GM23338 (cell line): Measurements from ENCODE around the gene AASDH. TPM values are rescaled to one million over a fixed set of nuclear protein-coding genes. Genes with fewer than 3 reads are reported as not detected.

Source experiments
- ATAC-seq: fragments of 200-7000 bp; cut with Tn5 transposase; 3 replicates; pipeline ENCODE4 v1.9.1; 2020
- DNase-seq: peaks from one replicate; pipeline ENCODE4 v3.0.0-alpha.2; 2015; ENCODE audit warnings: low spot score
- H2AFZ ChIP-seq: fragments of 200-600 bp; sonication (generic); 2 replicates; pipeline ENCODE4 v1.8.0; 2016; ENCODE audit warnings: antibody characterized with exemption, mild to moderate bottlenecking, moderate library complexity
- H3F3A ChIP-seq: fragments of 200-600 bp; sonication (generic); replicated peaks from 2 replicates; pipeline ENCODE4 v1.8.0; 2017; ENCODE audit warnings: antibody characterized with exemption, mixed run types, low read depth
- H3K27ac ChIP-seq: fragments of 200-600 bp; sonication (generic); 2 replicates; pipeline ENCODE4 v1.6.1; 2016; ENCODE audit warnings: low read depth
- H3K27me3 ChIP-seq: fragments of 200-600 bp; sonication (generic); 2 replicates; pipeline ENCODE4 v1.8.0; 2016; ENCODE audit warnings: mild to moderate bottlenecking, mixed run types, moderate library complexity; ENCODE audit not compliant: insufficient read depth
- H3K36me3 ChIP-seq: fragments of 200-600 bp; sonication (generic); 2 replicates; pipeline ENCODE4 v1.8.0; 2016; ENCODE audit warnings: mild to moderate bottlenecking; ENCODE audit not compliant: insufficient read depth
- H3K4me1 ChIP-seq: fragments of 200-600 bp; sonication (generic); 2 replicates; pipeline ENCODE4 v1.8.0; 2016; ENCODE audit warnings: mild to moderate bottlenecking, moderate library complexity; ENCODE audit not compliant: insufficient read depth
- H3K4me2 ChIP-seq: fragments of 200-600 bp; sonication (generic); 2 replicates; pipeline ENCODE4 v1.7.1; 2017; ENCODE audit warnings: mixed run types
- H3K4me3 ChIP-seq: fragments of 200-600 bp; sonication (generic); 2 replicates; pipeline ENCODE4 v1.6.1; 2016; ENCODE audit warnings: mixed run types
- H3K79me2 ChIP-seq: fragments of 200-600 bp; sonication (generic); replicated peaks from 2 replicates; pipeline ENCODE4 v1.8.0; 2017; ENCODE audit warnings: mild to moderate bottlenecking; ENCODE audit not compliant: insufficient read depth
- H3K9me2 ChIP-seq: fragments of 200-600 bp; sonication (generic); 2 replicates; pipeline ENCODE4 v1.8.0; 2017; ENCODE audit not compliant: insufficient read depth
- H4K20me1 ChIP-seq: fragments of 200-600 bp; sonication (generic); replicated peaks from 2 replicates; pipeline ENCODE4 v1.8.0; 2017; ENCODE audit warnings: mild to moderate bottlenecking; ENCODE audit not compliant: insufficient read depth
- H3K27ac Mint-ChIP-seq: 2 replicates; pipeline ENCODE4 v1.8.0; 2020; ENCODE audit warnings: inconsistent platforms, mild to moderate bottlenecking, moderate library complexity, mixed read lengths
- H3K27me3 Mint-ChIP-seq: 3 replicates; pipeline ENCODE4 v1.8.0; 2022; ENCODE audit warnings: low read depth, mild to moderate bottlenecking, moderate library complexity, mixed read lengths, inconsistent platforms; ENCODE audit not compliant: insufficient read depth, poor library complexity
- H3K36me3 Mint-ChIP-seq: 3 replicates; pipeline ENCODE4 v1.8.0; 2021; ENCODE audit warnings: low read depth, mild to moderate bottlenecking, inconsistent platforms, moderate library complexity, mixed read lengths
- H3K4me1 Mint-ChIP-seq: 3 replicates; pipeline ENCODE4 v1.8.0; 2020; ENCODE audit warnings: mild to moderate bottlenecking, inconsistent platforms, mixed read lengths
- H3K4me3 Mint-ChIP-seq: 3 replicates; pipeline ENCODE4 v1.8.0; 2021; ENCODE audit warnings: moderate library complexity, mild to moderate bottlenecking, inconsistent platforms, mixed read lengths
- H3K9me3 Mint-ChIP-seq: 3 replicates; pipeline ENCODE4 v1.8.0; 2020; ENCODE audit warnings: moderate library complexity, mild to moderate bottlenecking, inconsistent platforms, mixed read lengths
- CREB1 ChIP-seq: fragments of 250-450 bp; sonication (Bioruptor Pico); IDR thresholded peaks from 2 replicates; pipeline ENCODE4 v1.5.0; 2020; ENCODE audit warnings: low read depth, mild to moderate bottlenecking, moderate library complexity
- ETS1 ChIP-seq: IDR thresholded peaks from 2 replicates; pipeline ENCODE4 v1.6.1; 2016; ENCODE audit warnings: antibody characterized with exemption
- EZH2 ChIP-seq: fragments of 200-600 bp; sonication (generic); IDR thresholded peaks from one replicate; pipeline ENCODE4 v1.8.0; 2017; ENCODE audit warnings: antibody characterized with exemption, mild to moderate bottlenecking, low read depth; ENCODE audit not compliant: unreplicated experiment
- EZH2phosphoT487 ChIP-seq: fragments of 200-600 bp; sonication (generic); IDR thresholded peaks from one replicate; pipeline ENCODE4 v1.8.1; 2018; ENCODE audit warnings: antibody characterized with exemption; ENCODE audit not compliant: unreplicated experiment
- JUNB ChIP-seq: IDR thresholded peaks from one replicate; pipeline ENCODE4 v1.6.1; 2016; ENCODE audit warnings: antibody characterized with exemption; ENCODE audit not compliant: unreplicated experiment
- NANOG ChIP-seq: IDR thresholded peaks from 2 replicates; pipeline ENCODE4 v1.6.1; 2016; ENCODE audit warnings: antibody characterized with exemption, borderline replicate concordance
- POLR2AphosphoS5 ChIP-seq: IDR thresholded peaks from 2 replicates; pipeline ENCODE4 v1.6.1; 2016; ENCODE audit warnings: antibody characterized with exemption, low read depth
- STAT1 ChIP-seq: IDR thresholded peaks from one replicate; pipeline ENCODE4 v1.6.1; 2016; ENCODE audit warnings: antibody characterized with exemption; ENCODE audit not compliant: unreplicated experiment
- ZNF114 ChIP-seq: fragments of 250-450 bp; sonication (Bioruptor Pico); IDR thresholded peaks from 2 replicates; pipeline ENCODE4 v1.5.0; 2020; ENCODE audit warnings: mild to moderate bottlenecking, moderate library complexity
- ZNF331 ChIP-seq: fragments of 250-450 bp; sonication (Bioruptor Pico); IDR thresholded peaks from 2 replicates; pipeline ENCODE4 v1.5.0; 2020; ENCODE audit warnings: low read depth, mild to moderate bottlenecking, moderate library complexity
- ZNF462 ChIP-seq: fragments of 250-450 bp; sonication (Bioruptor Pico); IDR thresholded peaks from 2 replicates; pipeline ENCODE4 v1.5.0; 2020; ENCODE audit warnings: mild to moderate bottlenecking, moderate library complexity
- polyA plus RNA-seq: library from polyadenylated mRNA; unstranded; fragments of >200 nt; fragmentation: Nextera tagmentation; extraction: Ambion mirVana; gene quantifications from 2 replicates; pipeline ENCODE4 v1.2.1, GENCODE V29; 2016
- total RNA-seq: library from RNA; depleted of rRNA; stranded (reverse); fragments of >200 nt; shearing (Covaris generic); gene quantifications from 2 replicates; pipeline ENCODE4 v1.2.3, GENCODE V29; 2014
- TF ChIP-seq, protein P1 (sequence below), 2 experiments: fragments of 200-600 bp in 1 of 2; sonication (generic) in 1 of 2; conservative IDR thresholded peaks; 2 replicates each; pipeline versions ENCODE4 v1.5.1 to v1.6.1; 2016 to 2017; ENCODE audit warnings: antibody characterized with exemption in 2 of 2, low read depth in 2 of 2, mild to moderate bottlenecking in 2 of 2, moderate library complexity in 1 of 2
- TF ChIP-seq, protein P2 (sequence below): IDR thresholded peaks from one replicate; pipeline ENCODE4 v1.6.1; 2018; ENCODE audit warnings: antibody characterized with exemption; ENCODE audit not compliant: unreplicated experiment

AASDH gene
- total and polyA plus RNA-seq, 2 experiments from 2014 or later, result 12.2 to 35.6 TPM

GRCh38 chr4:56416349-56416748 lies 29.1 kb upstream of the AASDH start:
- TF ChIP-seq EZH2phosphoT487 (no peak), EZH2 (no peak), ZNF114 (CRISPR knock-in tag) (no peak), ZNF331 (CRISPR knock-in tag) (no peak), CREB1 (CRISPR knock-in tag) (no peak), POLR2AphosphoS5 (no peak), ETS1 (no peak), ZNF462 (CRISPR knock-in tag) (no peak), NANOG (no peak), JUNB (no peak), STAT1 (no peak)
- TF ChIP-seq, protein P1, sequence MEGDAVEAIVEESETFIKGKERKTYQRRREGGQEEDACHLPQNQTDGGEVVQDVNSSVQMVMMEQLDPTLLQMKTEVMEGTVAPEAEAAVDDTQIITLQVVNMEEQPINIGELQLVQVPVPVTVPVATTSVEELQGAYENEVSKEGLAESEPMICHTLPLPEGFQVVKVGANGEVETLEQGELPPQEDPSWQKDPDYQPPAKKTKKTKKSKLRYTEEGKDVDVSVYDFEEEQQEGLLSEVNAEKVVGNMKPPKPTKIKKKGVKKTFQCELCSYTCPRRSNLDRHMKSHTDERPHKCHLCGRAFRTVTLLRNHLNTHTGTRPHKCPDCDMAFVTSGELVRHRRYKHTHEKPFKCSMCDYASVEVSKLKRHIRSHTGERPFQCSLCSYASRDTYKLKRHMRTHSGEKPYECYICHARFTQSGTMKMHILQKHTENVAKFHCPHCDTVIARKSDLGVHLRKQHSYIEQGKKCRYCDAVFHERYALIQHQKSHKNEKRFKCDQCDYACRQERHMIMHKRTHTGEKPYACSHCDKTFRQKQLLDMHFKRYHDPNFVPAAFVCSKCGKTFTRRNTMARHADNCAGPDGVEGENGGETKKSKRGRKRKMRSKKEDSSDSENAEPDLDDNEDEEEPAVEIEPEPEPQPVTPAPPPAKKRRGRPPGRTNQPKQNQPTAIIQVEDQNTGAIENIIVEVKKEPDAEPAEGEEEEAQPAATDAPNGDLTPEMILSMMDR (conservative IDR thresholded peaks at IDR 0.05; ENCODE audit: low read depth in 2 of 2), result no peak
- TF ChIP-seq, protein P2, sequence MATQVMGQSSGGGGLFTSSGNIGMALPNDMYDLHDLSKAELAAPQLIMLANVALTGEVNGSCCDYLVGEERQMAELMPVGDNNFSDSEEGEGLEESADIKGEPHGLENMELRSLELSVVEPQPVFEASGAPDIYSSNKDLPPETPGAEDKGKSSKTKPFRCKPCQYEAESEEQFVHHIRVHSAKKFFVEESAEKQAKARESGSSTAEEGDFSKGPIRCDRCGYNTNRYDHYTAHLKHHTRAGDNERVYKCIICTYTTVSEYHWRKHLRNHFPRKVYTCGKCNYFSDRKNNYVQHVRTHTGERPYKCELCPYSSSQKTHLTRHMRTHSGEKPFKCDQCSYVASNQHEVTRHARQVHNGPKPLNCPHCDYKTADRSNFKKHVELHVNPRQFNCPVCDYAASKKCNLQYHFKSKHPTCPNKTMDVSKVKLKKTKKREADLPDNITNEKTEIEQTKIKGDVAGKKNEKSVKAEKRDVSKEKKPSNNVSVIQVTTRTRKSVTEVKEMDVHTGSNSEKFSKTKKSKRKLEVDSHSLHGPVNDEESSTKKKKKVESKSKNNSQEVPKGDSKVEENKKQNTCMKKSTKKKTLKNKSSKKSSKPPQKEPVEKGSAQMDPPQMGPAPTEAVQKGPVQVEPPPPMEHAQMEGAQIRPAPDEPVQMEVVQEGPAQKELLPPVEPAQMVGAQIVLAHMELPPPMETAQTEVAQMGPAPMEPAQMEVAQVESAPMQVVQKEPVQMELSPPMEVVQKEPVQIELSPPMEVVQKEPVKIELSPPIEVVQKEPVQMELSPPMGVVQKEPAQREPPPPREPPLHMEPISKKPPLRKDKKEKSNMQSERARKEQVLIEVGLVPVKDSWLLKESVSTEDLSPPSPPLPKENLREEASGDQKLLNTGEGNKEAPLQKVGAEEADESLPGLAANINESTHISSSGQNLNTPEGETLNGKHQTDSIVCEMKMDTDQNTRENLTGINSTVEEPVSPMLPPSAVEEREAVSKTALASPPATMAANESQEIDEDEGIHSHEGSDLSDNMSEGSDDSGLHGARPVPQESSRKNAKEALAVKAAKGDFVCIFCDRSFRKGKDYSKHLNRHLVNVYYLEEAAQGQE, result no peak
- Histone ChIP-seq H3K9me2 (no peaks in the 10 kb centered on the region), H3K27me3 (no peaks in the 10 kb centered on the region), H3K4me1 (peaks cover 18% of the 10 kb centered on the region; the same call in 1 of the 2 replicates), H2AFZ (no peak overlapping the region), H3K36me3 (no peaks in the 10 kb centered on the region), H3K27ac (no peak overlapping the region), H3K4me2 (no peak overlapping the region), H4K20me1 (peaks cover 21% of the 10 kb centered on the region), H3F3A (no peaks in the 10 kb centered on the region), H3K79me2 (peaks cover 100% of the 10 kb centered on the region), H3K4me3 (no peak overlapping the region)
- ATAC-seq (no peak), DNase-seq (no peak)
- Mint-ChIP-seq H3K27ac (peak overlapping the region; percentile 92), H3K36me3 (peaks cover 15% of the 10 kb centered on the region), H3K9me3 (peaks cover 7% of the 10 kb centered on the region; the same call in 2 of the 3 replicates), H3K27me3 (no peaks in the 10 kb centered on the region), H3K4me3 (no peak overlapping the region), H3K4me1 (peaks cover 28% of the 10 kb centered on the region)
